Caco-2 (cell line): ENCODE measurements around the gene FAM3D. TPM values are rescaled to one million over a fixed set of nuclear protein-coding genes. Genes with fewer than 3 reads are reported as not detected.

ENCODE experiments used
- BruUV-seq: library from RNA; stranded (reverse); fragments of 400-500 nt; replicated peaks from 2 replicates; lab custom pipeline; 2021; lab: Mats Ljungman, UMichigan
- CTCF ChIA-PET: fragments of 300-600 bp; sonication (Branson Sonifier 250); formaldehyde crosslinking; loops from one replicate; lab custom pipeline; 2022; ENCODE audit warnings: antibody characterized with exemption; lab: Charles Lee
- POLR2A ChIA-PET: fragments of 300-600 bp; sonication (Branson Sonifier 250); formaldehyde crosslinking; loops from one replicate; lab custom pipeline; 2022; ENCODE audit warnings: antibody characterized with exemption; lab: Charles Lee
- DNase-seq, 2 experiments: peaks; one replicate each; pipeline versions ENCODE4 v3.0.0 to v3.0.0-alpha.2; 2020 to 2022
- H3K27me3 ChIP-seq: replicated peaks from 2 replicates; pipeline ENCODE4 v1.6.0; 2011; ENCODE audit warnings: low read length; ENCODE audit not compliant: control insufficient read depth, insufficient read depth
- H3K36me3 ChIP-seq: 2 replicates; pipeline ENCODE4 v1.5.1; 2011; ENCODE audit warnings: low read length; ENCODE audit not compliant: control insufficient read depth, insufficient read depth
- H3K4me1 ChIP-seq: fragments of 250-450 bp; sonication (Bioruptor Pico); 2 replicates; pipeline ENCODE4 v1.5.1; 2020; ENCODE audit warnings: mild to moderate bottlenecking
- H3K4me3 ChIP-seq: 2 replicates; pipeline ENCODE4 v1.5.1; 2011; ENCODE audit warnings: low read depth, mild to moderate bottlenecking, control low read depth, low read length
- H3K9me3 ChIP-seq: fragments of 250-450 bp; sonication (Bioruptor Pico); 2 replicates; pipeline ENCODE4 v1.5.1; 2020; ENCODE audit warnings: mild to moderate bottlenecking, moderate library complexity
- H3K27ac Mint-ChIP-seq: one replicate; pipeline ENCODE4 v1.8.0; 2022; ENCODE audit warnings: mixed read lengths; ENCODE audit not compliant: unreplicated experiment
- H3K27me3 Mint-ChIP-seq: one replicate; pipeline ENCODE4 v1.8.0; 2022; ENCODE audit warnings: mixed read lengths; ENCODE audit not compliant: insufficient read depth, unreplicated experiment
- H3K36me3 Mint-ChIP-seq: one replicate; pipeline ENCODE4 v1.8.0; 2022; ENCODE audit warnings: mild to moderate bottlenecking, mixed read lengths; ENCODE audit not compliant: insufficient read depth, unreplicated experiment
- H3K4me1 Mint-ChIP-seq: one replicate; pipeline ENCODE4 v1.8.0; 2022; ENCODE audit warnings: low read depth, mixed read lengths; ENCODE audit not compliant: unreplicated experiment
- H3K4me3 Mint-ChIP-seq: one replicate; pipeline ENCODE4 v1.8.0; 2022; ENCODE audit warnings: mild to moderate bottlenecking, moderate library complexity, mixed read lengths; ENCODE audit not compliant: unreplicated experiment
- H3K9me3 Mint-ChIP-seq: one replicate; pipeline ENCODE4 v1.8.0; 2022; ENCODE audit warnings: mixed read lengths; ENCODE audit not compliant: unreplicated experiment
- CTCF ChIP-seq, 2 experiments: fragments of 200-600 bp in 1 of 2; IDR thresholded peaks; 1 replicate in 1 of 2; 2 replicates in 1 of 2; pipeline versions ENCODE4 v1.5.1 to v1.8.0; 2011 to 2022; ENCODE audit warnings: antibody characterized with exemption in 1 of 2, control low read depth in 1 of 2, inconsistent platforms in 1 of 2, low read depth in 1 of 2, low read length in 1 of 2, mild to moderate bottlenecking in 1 of 2, moderate library complexity in 1 of 2; ENCODE audit not compliant: insufficient read depth in 1 of 2, severe bottlenecking in 1 of 2, unreplicated experiment in 1 of 2
- intact Hi-C: fragments of 100-400 bp; cut with micrococcal nuclease; formaldehyde crosslinking; loops from one replicate; pipeline ENCODE4 v1.10.0; 2022; ENCODE audit not compliant: unreplicated experiment
- total RNA-seq: library from RNA; stranded (reverse); gene quantifications from 2 replicates; pipeline ENCODE4 v1.2.3, GENCODE V29; 2022

Gene FAM3D
- total RNA-seq, 1 experiment from 2014 or later: not detected

DNA sequence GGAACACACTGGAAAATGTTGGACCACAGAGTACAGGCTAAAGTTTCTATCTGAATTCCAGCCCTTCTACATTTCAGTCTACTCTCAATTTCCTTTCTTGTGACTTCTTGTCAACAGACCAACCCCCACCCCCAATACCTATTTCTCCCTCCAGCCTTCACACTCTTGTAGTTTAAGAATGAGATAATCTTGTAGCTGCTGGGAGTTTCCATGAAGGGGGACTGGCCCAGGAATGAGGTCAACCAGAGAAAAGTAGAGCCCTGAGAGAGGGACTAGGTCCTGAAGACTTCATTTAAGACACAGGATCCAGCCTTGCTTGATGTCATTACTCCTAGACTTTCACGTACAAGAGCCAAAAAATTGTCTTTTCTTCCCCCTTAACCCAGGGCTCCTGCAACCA lies 59.9 kb downstream of the FAM3D start:
- H3K36me3 ChIP-seq: no peaks in the 10 kb centered on the region
- Mint-ChIP-seq H3K9me3 (no peaks in the 10 kb centered on the region), H3K36me3 (no peaks in the 10 kb centered on the region), H3K4me3 (no peak overlapping the region), H3K27me3 (peaks cover 10% of the 10 kb centered on the region), H3K27ac (no peak overlapping the region), H3K4me1 (no peaks in the 10 kb centered on the region)
- no peak overlapping the region for H3K4me3 ChIP-seq
- ChIA-PET CTCF (no interaction called here), POLR2A (no interaction called here)
- H3K4me1 ChIP-seq: no peaks in the 10 kb centered on the region
- no peak for TF ChIP-seq CTCF (IDR thresholded peaks at IDR 0.05; ENCODE audit: insufficient read depth in 1 of 2, low read depth in 1 of 2, low read length in 1 of 2, severe bottlenecking in 1 of 2, unreplicated experiment in 1 of 2)
- no TSS peak for BruUV-seq
- no peak for DNase-seq
- H3K9me3 ChIP-seq: no peaks in the 10 kb centered on the region
- intact Hi-C loops: no loop called here
- no peaks in the 10 kb centered on the region for H3K27me3 ChIP-seq

- Mint-ChIP-seq H3K36me3 (no peaks in the 10 kb centered on the region), H3K27ac (no peak overlapping the region), H3K4me1 (no peaks in the 10 kb centered on the region), H3K9me3 (no peaks in the 10 kb centered on the region), H3K27me3 (peaks cover 13% of the 10 kb centered on the region), H3K4me3 (no peak overlapping the region)
- CTCF ChIA-PET: interaction anchor here (0.6 kb wide), 1 partner anchor 12 kb away, joined by 3 read pairs; no protein-coding TSS in a partner anchor
- H3K4me1 ChIP-seq: no peaks in the 10 kb centered on the region
- POLR2A ChIA-PET: no interaction called here
- TF ChIP-seq CTCF (IDR thresholded peaks at IDR 0.05; ENCODE audit: insufficient read depth in 1 of 2, low read depth in 1 of 2, low read length in 1 of 2, severe bottlenecking in 1 of 2, unreplicated experiment in 1 of 2): no peak
- no TSS peak for BruUV-seq
- intact Hi-C loops: no loop called here
- H3K9me3 ChIP-seq: no peaks in the 10 kb centered on the region
- H3K27me3 ChIP-seq: no peaks in the 10 kb centered on the region
- H3K4me3 ChIP-seq: no peak overlapping the region
- H3K36me3 ChIP-seq: no peaks in the 10 kb centered on the region
- DNase-seq: no peak
Observed at GRCh38 chr3:58604031-58604430, 62.5 kb downstream of the FAM3D start.

GRCh38 chr3:58603606-58604005 lies 63.0 kb downstream of the FAM3D start:
- Mint-ChIP-seq H3K4me1 (no peaks in the 10 kb centered on the region), H3K27ac (no peak overlapping the region), H3K9me3 (no peaks in the 10 kb centered on the region), H3K4me3 (no peak overlapping the region), H3K27me3 (peaks cover 13% of the 10 kb centered on the region), H3K36me3 (no peaks in the 10 kb centered on the region)
- ChIA-PET CTCF (interaction anchor here (0.6 kb wide), 1 partner anchor 12 kb away, joined by 3 read pairs; no protein-coding TSS in a partner anchor), POLR2A (no interaction called here)
- intact Hi-C loops: no loop called here
- no peaks in the 10 kb centered on the region for H3K36me3 ChIP-seq
- BruUV-seq: no TSS peak
- no peaks in the 10 kb centered on the region for H3K27me3 ChIP-seq
- no peak overlapping the region for H3K4me3 ChIP-seq
- TF ChIP-seq CTCF (IDR thresholded peaks at IDR 0.05; ENCODE audit: insufficient read depth in 1 of 2, low read depth in 1 of 2, low read length in 1 of 2, severe bottlenecking in 1 of 2, unreplicated experiment in 1 of 2): no peak
- no peaks in the 10 kb centered on the region for H3K9me3 ChIP-seq
- H3K4me1 ChIP-seq: no peaks in the 10 kb centered on the region
- DNase-seq: no peak
